Spinal cord (tissue), 10 donors: Measurements from ENCODE around the gene PSME4. TPM values are rescaled to one million over a fixed set of nuclear protein-coding genes. Genes with fewer than 3 reads are reported as not detected.

Experiments
- DNase-seq, 6 donors: peaks; one replicate each; pipeline versions ENCODE4 v3.0.0 to v3.0.0-alpha.2; 2013 to 2015; ENCODE audit warnings: low spot score in 6 of 6, low read depth in 4 of 6
- H3K27ac ChIP-seq: one replicate; pipeline ENCODE4 v1.5.1; 2013; ENCODE audit warnings: low read depth, low read length, control low read depth
- H3K27me3 ChIP-seq: one replicate; pipeline ENCODE4 v1.6.1; 2013; ENCODE audit warnings: low read length; ENCODE audit not compliant: control insufficient read depth, insufficient read depth
- H3K36me3 ChIP-seq: one replicate; pipeline ENCODE4 v1.6.1; 2013; ENCODE audit warnings: low read length; ENCODE audit not compliant: control insufficient read depth, insufficient read depth
- H3K4me1 ChIP-seq: one replicate; pipeline ENCODE4 v1.6.1; 2013; ENCODE audit warnings: low read length; ENCODE audit not compliant: control insufficient read depth, insufficient read depth
- H3K4me3 ChIP-seq: one replicate; pipeline ENCODE4 v1.5.1; 2013; ENCODE audit warnings: low read depth, low read length, control low read depth
- H3K9me3 ChIP-seq: one replicate; pipeline ENCODE4 v1.6.1; 2013; ENCODE audit warnings: low read length; ENCODE audit not compliant: control insufficient read depth, insufficient read depth
- WGBS: methylation state at CpG from one replicate; pipeline ENCODE4 v1.1.5; 2013; ENCODE audit warnings: missing lambda C conversion rate; ENCODE audit not compliant: insufficient coverage; 5-methylcytosine and 5-hydroxymethylcytosine counted together
- long read RNA-seq, 4 donors: transcript quantifications; one replicate each; lab custom pipeline, GENCODE V29; 2026
- polyA plus RNA-seq, 2 donors: library from polyadenylated mRNA; unstranded; fragments of 120-200 nt; gene quantifications; one replicate each; pipeline ENCODE4 v1.2.1, GENCODE V29; 2013; ENCODE audit not compliant: insufficient read length in 2 of 2
- total RNA-seq, 2 donors: library from RNA; depleted of rRNA in 1 of 2; stranded (reverse); fragments of 120-200 nt in 1 of 2; fragments of >200 nt in 1 of 2; gene quantifications; one replicate each; pipeline versions ENCODE4 v1.2.3 to v1.2.4, GENCODE V29; 2013 to 2014
- donor health status: healthy.

Gene PSME4
- 10 to 100 TPM; 42.4 to 50.5 TPM for total RNA-seq
- polyA plus RNA-seq: 10 to 100 TPM; 33.8 to 39.1 TPM
- long read RNA-seq, donor 1, partial matches to known transcripts: 6 of 6 reads
- long read RNA-seq, donor 1, other reads (novel, unspliced or antisense): 0 of 6 reads
- long read RNA-seq, donor 2, partial matches to known transcripts: 51 of 101 reads
- long read RNA-seq, donor 2, other reads (novel, unspliced or antisense): 50 of 101 reads
- long read RNA-seq, donor 3: 0 reads
- long read RNA-seq, donor 4, partial matches to known transcripts: 0 of 1 reads
- long read RNA-seq, donor 4, other reads (novel, unspliced or antisense): 0 of 1 reads

- Histone ChIP-seq H3K4me1 (peaks cover 12% of the 10 kb centered on the region), H3K36me3 (peaks cover 15% of the 10 kb centered on the region), H3K9me3 (no peaks in the 10 kb centered on the region), H3K4me3 (peak within 1 kb of the TSS; percentile 92), H3K27ac (peak within 1 kb of the TSS; percentile 96), H3K27me3 (no peaks in the 10 kb centered on the region)
- peak; percentile 41 to 97 (median 86) for DNase-seq
- under 1% methylated on average over 57 of the region's 81 CpGs for WGBS
Measured at GRCh38 chr2:53970724-53971602, at the start of gene PSME4. TSS of gene PSME4 (minus strand) at chr2:53970993. CDS start at chr2:53970784, 209 bp downstream.

GRCh38 chr2:54015798-54016699, 45.3 kb upstream of the PSME4 start:
- no peaks in the 10 kb centered on the region for H3K36me3 ChIP-seq
- no peak overlapping the region for H3K27ac ChIP-seq
- H3K4me1 ChIP-seq: no peaks in the 10 kb centered on the region
- H3K27me3 ChIP-seq: no peaks in the 10 kb centered on the region
- peak in 1 of 6 donors; percentile 14 for DNase-seq
- no peaks in the 10 kb centered on the region for H3K9me3 ChIP-seq
- WGBS: no CpG with 5 or more reads among the region's 1 CpG
- no peak overlapping the region for H3K4me3 ChIP-seq

DNA sequence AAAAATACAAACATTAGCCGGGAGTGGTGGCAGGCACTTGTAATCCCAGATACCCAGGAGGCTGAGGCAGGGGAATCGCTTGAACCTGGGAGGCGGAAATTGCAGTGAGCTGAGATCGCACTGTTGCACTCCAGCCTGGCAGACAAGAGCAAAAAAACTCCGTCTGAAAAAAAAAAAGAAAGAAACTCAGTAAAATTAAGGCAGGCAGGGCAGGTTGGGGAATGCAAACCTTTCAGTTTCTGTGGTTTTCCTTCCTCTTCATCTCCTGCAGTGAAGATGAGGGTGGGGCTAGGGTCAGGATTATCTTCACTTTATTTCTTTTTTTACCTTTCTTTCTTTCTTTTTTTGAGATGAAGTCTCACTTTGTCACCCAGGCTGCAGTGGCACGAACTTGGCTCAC, 43.2 kb upstream of the PSME4 start:
- H3K36me3 ChIP-seq: no peaks in the 10 kb centered on the region
- H3K9me3 ChIP-seq: no peaks in the 10 kb centered on the region
- no peak overlapping the region for H3K27ac ChIP-seq
- no peak for DNase-seq
- WGBS: 58% methylated on average over 3 of the region's 6 CpGs
- H3K27me3 ChIP-seq: no peaks in the 10 kb centered on the region
- H3K4me1 ChIP-seq: no peaks in the 10 kb centered on the region
- H3K4me3 ChIP-seq: no peak overlapping the region

DNA sequence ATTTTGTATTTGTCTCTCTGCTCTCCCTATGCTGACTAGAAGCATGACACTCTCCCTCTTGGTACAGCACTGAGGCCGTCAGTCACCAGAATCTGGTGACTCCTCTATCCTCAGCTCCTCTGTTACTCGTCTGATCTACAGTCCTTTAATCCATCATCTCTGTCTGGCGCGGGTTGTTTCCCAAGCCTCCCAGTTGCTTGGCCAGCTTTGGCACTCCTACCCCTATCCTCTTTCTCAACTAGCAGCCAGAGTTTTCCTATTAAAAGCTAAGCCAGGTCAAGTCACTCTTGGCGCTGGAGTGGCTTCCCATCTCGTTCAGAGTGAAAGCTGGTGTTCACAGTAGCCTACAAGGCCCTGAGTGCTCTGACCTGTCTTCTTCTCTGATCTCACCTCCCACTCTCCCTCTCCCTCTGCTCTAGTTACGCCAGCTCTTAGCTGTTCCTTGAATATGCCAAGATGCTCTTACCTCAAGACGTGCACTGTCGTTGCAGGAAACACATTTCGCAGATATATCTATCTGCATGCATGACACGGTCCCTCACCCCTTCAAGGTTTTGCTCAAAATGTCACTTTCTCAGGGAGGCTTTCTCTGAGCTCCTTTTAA, 41.8 kb upstream of the PSME4 start:
- Histone ChIP-seq H3K27me3 (no peaks in the 10 kb centered on the region), H3K36me3 (no peaks in the 10 kb centered on the region), H3K4me1 (no peaks in the 10 kb centered on the region), H3K9me3 (no peaks in the 10 kb centered on the region), H3K4me3 (no peak overlapping the region), H3K27ac (no peak overlapping the region)
- DNase-seq: no peak
- 92% methylated on average over 11 of the region's 11 CpGs for WGBS

DNA sequence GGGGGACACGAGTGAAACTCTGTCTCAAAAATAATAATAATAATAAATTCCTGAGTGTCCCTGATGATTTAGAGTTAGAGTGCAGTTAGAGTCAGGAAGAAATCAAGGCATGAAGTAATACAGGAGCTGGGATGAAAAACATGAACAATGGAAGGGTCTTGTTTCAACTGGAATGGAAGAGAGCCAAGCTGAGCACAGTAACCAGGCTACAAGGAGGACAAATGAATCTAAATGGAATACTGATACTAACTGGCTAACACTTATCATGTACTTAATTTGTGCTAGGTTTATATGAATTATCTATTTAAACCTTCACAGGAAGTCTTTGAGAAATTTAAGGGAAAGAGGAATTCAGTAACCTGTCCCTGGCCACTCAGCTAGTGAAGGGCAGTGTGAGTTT, 38.8 kb upstream of the PSME4 start:
- Histone ChIP-seq H3K36me3 (no peaks in the 10 kb centered on the region), H3K27me3 (no peaks in the 10 kb centered on the region), H3K27ac (no peak overlapping the region), H3K4me1 (no peaks in the 10 kb centered on the region), H3K9me3 (no peaks in the 10 kb centered on the region), H3K4me3 (no peak overlapping the region)
- no peak for DNase-seq
- whole genome bisulfite sequencing: no CpG with 5 or more reads among the region's 1 CpG

- Histone ChIP-seq H3K9me3 (no peaks in the 10 kb centered on the region), H3K27me3 (no peaks in the 10 kb centered on the region), H3K4me3 (no peak overlapping the region), H3K36me3 (no peaks in the 10 kb centered on the region), H3K4me1 (no peaks in the 10 kb centered on the region), H3K27ac (no peak overlapping the region)
- WGBS: 100% methylated on average over 1 of the region's 2 CpGs
- DNase-seq: no peak
Measured at GRCh38 chr2:54008439-54008838, 37.6 kb upstream of the PSME4 start.

DNA sequence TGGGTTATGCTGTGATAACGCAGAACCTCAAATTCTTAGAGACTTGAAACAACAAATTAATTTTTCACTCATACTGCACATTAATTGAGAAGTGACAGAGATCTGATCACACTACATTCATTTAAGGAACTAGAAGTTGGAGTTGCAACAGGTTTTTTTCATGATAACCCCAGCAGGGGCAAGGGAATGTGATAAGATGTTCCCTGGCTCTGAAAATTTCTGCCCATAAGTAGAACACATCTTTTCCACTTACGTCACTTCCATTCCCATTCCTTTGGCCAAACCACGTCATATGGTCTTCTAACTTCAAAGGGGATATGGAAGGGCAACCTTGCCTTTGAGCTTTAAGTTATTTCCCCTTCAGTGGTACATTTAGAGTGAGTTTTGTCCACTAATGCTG, 29.7 kb upstream of the PSME4 start:
- no peaks in the 10 kb centered on the region for H3K4me1 ChIP-seq
- H3K9me3 ChIP-seq: no peaks in the 10 kb centered on the region
- no peak overlapping the region for H3K27ac ChIP-seq
- DNase-seq: no peak
- H3K36me3 ChIP-seq: no peaks in the 10 kb centered on the region
- WGBS: no CpG with 5 or more reads among the region's 3 CpGs
- H3K4me3 ChIP-seq: no peak overlapping the region
- H3K27me3 ChIP-seq: no peaks in the 10 kb centered on the region

DNA sequence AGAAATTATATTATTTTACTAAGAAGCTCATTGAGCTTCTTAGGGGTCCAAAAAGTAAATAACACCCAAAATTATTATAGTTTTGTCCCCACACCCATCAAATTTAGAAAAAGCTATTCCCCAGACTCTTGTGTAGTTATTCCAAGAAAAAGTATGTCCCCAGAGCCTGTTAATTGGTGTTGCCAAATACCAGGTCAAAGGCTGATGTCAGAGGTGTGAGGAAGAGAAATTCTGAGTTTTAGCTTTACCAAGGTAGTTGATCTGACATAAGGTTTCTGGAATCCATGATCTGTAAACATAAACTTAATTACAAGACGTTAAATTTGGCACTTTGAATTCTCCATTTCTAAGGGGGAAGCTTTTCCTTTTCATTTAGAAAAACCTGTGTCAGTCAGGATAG, 29.3 kb upstream of the PSME4 start:
- WGBS: no CpG with 5 or more reads among the region's 1 CpG
- Histone ChIP-seq H3K4me3 (no peak overlapping the region), H3K36me3 (no peaks in the 10 kb centered on the region), H3K27ac (no peak overlapping the region), H3K27me3 (no peaks in the 10 kb centered on the region), H3K4me1 (no peaks in the 10 kb centered on the region), H3K9me3 (no peaks in the 10 kb centered on the region)
- DNase-seq: no peak

- Histone ChIP-seq H3K4me1 (no peaks in the 10 kb centered on the region), H3K27me3 (no peaks in the 10 kb centered on the region), H3K27ac (no peak overlapping the region), H3K4me3 (no peak overlapping the region), H3K9me3 (no peaks in the 10 kb centered on the region), H3K36me3 (no peaks in the 10 kb centered on the region)
- DNase-seq: no peak
- 67% methylated on average over 1 of the region's 3 CpGs for WGBS
Measured at GRCh38 chr2:53998834-53999233, 28.0 kb upstream of the PSME4 start.
